Eye (tissue), 1 donor: ENCODE data around the gene IMP4.
A peak's percentile ranks its signal among the peaks of the same experiment; 100 is the strongest.

Experiments used
- DNase-seq: peaks from one replicate; pipeline ENCODE4 v3.0.0-alpha.2; 2015

IMP4 gene

DNA sequence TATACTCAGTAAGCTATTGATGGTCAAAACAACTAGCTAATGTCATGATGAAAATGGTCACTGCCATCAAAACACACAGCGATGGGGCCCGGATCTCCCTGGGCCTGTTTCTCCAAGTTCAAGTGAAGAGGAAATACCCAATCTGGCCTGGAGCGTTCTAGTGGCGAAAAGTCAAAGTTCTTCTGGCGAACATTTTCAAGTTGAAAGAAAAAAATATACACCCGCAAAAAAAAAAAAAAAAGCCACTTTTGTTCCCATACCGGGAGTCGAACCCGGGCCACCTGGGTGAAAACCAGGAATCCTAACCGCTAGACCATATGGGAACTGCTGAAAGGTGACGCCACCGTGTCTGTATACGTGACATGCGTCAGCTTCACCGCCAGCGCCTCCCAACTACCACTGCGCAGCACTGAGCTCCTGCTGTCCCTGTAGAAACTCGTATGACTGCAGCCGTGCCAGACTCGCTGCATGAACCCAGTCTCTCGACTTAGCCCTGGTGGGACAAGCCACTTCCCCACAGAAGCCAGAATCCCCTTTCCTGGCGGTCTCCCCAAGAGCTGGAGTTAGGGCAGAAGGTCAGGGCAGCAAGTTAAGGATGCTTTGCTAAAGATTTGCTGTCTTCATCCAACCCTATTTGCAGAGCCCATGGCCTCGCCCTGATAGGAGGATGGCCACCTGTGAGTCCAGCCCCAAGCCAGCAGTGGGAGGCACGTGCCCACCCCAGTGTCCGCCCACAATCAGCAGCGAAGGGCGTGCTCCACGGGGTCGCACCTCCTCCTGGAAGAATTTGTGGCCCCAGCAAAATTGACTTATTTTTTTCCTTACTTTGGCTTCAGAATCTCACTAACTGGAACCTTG is 5.6 kb upstream of the IMP4 start:
- DNase-seq, result peak; percentile 97

DNA sequence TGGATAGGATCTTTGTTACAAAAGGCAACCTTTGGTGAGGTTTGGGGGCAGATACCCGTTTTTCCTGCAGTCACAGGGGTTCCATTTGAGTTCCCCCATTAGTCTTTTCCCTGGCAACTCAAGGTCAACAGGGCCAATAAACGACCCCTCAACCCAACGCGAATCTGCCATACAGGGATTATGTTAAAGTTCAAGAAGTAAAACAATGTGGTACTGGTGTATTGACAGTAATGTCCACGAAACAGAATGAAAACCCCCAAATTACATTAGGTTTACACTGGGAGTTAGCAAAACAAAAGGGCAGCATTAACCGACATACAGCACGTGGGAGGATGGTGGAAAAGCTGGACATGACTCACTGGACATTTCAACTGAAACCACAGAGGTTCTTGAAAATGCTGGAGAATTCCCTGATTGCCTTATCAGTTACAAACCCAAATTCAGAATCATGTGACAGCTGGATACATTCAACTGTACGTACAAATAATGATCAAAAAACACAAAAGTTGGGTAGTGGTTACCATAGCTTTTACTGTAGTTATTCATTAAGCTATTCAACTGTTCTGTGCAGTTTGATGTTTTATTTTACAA is 4.9 kb upstream of the IMP4 start:
- no peak for DNase-seq

DNA sequence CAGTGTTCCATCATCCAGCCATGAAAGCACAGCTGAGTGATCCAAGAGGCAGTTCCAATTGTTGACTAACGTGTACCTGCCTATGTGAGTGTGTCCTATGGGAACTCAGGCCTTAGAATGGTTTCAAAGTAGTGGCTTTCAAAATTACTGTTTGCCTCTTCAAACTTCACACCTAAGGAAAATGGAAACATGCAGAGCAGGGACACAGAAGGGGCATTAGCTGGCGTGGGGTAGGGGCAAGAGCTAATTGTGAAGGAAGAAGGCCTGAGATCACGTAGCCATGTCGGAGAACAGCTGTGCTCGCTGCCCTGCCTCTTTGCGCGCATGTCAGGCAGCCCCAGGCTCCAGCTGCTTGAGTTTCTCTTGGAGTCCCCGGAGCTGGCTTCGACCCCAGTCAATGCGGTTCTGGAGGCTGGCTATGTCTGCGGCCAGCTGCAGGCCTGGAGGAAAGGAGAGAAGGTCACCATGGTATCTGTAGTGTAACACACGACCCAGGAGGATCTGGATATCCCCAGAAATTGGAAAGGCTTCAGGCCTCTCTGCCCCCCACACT is 3.8 kb upstream of the IMP4 start:
- DNase-seq, result no peak

DNA sequence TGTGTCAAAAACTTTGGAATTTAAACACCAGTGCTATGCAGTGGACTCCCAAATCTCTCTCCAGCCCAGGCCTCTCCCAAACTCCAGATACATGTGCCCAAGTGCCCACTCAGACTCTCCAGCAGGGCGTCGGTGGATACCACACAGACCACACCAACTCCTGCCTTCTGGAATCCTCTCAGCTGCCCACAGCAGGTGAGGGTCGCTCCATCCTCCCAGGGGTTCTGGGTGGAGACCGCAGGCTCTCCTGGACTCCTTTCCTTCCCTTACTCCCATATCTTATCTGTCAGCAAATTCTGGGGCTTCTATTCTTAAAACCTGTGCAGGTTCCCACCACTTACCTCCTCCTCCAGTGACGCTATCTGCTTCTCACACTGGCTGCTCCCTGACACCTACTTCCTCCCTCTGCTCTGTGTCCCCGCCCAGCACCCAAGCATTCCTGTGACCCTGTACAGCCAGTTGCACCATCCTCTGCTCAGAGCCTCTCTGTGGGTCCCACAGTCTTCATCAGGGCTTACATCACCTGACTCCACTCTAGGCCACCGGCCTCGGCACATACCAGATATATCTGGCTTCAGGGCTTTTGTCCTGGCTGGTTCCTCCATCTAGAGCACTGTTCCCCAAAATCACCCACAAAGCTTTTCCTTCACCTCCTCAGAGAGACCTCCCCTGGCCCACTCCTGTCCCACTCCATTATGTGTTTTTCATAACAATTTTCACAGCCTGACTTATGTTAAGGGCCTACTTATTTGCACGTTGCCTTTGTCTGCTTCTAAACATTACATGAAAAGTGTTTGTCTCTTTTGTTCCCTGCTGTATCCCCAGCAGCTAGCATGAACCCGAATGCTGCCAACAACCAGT is 2.6 kb upstream of the IMP4 start:
- no peak for DNase-seq

DNA sequence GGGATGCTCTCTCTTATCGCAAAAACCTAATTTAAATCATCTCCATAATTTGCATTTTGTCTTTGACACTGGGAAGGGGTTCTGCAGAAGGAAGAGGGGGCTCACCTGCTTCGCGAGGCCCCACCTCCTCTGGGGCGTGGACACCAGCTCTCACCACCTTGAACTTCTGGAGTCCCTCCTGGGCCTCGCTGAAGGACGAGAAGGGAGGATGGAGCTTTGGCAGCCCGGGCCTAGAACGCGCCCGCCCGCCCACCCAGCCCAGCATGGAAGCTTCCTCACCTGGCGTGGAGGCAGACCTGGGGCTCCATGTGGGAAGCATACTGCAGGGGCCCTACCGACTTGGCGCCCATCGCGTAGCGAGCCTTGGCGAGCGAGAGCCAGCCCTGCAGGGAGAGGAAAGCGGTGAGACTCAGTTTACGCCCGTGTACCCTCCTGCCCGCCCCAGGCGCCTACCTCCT is 1.1 kb upstream of the IMP4 start:
- no peak for DNase-seq

DNA sequence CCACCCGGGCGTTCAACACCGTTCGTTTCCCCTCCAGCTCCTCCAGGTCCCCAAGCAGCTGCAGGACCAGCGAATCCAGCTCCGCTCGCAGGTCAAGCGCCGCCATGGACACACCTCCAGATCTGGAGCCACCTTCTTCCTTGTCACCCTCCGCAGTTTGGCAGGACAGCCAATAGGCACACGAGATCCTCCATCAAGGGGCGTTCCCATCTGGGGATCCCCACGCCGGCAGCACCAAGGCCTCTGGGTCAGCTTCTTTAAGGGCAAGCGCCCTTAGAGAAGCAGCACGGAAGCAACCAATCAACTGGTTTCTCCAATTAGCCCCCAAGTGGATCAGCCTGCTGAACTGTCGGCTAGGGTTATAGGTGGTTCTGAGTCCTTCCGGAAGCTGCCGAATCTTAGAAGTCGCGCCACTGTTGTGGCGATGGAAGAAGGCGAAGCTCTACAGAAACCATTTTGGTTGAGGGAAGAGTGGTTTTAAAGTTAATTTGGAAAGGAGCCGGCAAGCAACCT is 621 bp upstream of the IMP4 start:
- peak; percentile 98 for DNase-seq

DNA sequence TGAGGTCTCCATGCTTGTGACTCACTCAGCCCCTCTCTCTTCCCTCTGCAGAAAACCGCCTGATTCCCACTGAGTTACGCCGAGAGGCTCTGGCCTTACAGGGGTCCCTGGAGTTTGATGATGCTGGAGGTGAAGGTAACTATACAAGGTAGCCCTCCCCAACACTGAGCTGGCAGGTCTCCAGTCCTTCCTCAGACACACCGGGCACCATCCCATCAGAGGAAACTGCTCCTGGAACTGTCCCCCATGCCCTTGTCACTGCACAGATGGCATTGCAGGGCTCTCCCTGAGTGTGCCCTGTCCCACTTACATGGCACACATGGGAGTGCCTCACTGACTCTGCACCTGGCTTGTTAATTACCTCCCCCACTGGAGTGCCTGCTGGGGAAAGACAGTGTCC is 1.9 kb downstream of the IMP4 start:
- DNase-seq, result no peak

DNA sequence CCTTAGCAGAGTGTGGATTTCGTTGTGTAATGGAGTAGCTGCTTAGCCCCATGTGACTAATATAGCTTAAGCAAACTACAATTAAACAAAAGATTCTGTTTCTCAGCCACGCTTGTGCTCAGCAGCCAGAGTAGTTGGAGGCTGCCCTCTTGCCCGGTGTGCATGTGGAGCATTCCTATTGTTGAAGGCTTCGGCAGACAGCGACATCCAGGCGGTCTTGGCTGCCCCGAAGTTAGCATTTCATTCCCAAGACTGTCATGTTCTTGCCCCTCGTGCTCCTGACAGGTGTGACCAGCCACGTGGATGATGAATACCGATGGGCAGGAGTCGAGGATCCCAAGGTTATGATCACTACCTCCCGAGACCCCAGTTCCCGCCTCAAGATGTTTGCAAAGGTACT is 2.4 kb downstream of the IMP4 start:
- DNase-seq, result no peak

DNA sequence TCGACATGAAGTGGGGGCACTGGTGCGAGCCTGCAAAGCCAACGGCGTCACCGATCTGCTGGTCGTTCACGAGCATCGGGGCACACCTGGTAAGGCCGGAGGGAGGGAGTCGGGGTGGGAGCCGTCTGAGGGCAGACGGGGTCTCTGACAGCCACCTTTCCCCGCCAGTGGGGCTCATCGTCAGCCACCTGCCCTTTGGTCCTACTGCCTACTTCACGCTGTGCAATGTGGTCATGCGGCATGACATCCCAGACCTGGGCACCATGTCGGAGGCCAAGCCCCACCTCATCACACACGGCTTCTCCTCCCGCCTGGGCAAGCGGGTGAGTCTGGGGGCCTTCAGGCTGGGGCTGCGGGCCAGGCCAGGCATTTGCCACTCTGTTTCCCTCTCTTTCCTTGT is 2.9 kb downstream of the IMP4 start:
- DNase-seq, result no peak

DNA sequence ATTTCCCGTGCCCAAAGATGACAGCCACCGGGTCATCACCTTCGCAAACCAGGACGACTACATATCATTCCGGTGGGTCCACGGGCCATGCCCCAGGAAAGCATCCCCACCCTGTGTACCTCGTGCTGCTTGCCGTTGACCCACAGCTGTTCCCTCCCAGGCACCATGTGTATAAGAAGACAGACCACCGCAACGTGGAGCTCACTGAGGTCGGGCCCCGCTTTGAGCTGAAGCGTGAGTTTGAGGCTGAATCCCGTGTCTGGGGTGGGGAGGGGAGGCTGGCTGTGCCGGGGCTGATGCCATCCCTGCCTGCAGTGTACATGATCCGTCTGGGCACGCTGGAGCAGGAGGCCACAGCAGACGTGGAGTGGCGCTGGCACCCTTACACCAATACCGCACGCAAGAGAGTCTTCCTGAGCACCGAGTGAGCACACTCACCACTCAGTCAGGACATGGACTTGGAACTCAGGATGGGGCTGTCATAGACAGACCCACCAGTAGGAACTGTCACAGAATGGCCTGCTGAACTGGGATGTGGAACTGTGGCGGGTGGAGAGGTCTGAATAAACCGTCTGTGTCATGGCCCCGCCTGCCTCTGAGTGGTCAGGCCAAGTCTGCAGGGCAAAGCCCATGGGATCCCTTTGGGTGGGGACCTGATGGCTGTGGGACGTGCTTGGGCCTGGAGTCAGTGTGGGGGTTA is 3.5 kb downstream of the IMP4 start:
- no peak for DNase-seq

DNA sequence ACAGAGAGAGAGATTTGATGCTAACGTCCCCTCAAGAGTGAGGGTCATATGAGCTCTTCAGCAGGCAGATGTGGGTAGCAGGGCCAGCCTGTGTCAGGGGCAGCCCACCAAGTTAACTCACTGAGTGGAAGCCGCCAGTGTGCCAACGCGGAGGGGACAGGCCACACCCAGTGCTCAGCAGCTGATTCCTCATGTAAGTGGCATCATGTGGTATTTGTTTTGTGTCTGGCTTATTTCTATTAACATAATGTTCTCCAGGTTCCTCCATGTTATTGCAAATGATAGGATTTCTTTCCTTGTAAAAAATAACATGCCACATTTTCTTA is 4.0 kb downstream of the IMP4 start:
- DNase-seq, result no peak

DNA sequence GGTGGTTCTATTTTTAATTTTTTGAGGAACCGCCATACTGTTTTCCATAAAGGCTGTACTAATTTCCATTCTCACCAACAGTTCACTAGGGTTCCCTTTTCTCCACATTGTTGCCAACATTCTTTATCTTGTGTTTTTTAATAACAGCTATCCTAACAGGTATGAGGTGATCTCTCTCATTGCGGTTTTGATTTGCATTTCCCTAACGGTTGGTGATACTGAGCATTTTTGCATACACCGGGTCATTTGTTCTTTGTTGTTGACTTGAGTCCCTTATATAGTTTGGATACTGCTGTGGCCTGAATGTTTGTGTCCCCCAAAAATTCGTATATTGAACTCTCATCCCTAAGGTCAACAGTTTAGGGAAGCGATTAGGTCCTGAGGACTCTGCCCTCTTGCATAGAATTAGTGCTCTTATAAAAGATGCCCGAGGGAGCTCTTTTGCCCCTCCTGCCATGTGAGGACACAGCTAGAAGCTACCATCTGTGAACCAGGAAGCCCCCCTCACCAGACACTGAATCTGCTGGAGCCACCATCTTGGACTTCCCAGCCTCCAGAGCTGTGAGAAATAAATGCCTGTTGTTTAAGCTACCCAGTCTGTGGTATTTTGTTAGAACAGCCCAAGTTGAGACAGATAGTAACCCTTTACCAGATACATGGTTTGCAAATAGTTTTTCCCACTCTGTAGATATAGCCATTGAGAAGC is 4.7 kb downstream of the IMP4 start:
- DNase-seq, result no peak

DNA sequence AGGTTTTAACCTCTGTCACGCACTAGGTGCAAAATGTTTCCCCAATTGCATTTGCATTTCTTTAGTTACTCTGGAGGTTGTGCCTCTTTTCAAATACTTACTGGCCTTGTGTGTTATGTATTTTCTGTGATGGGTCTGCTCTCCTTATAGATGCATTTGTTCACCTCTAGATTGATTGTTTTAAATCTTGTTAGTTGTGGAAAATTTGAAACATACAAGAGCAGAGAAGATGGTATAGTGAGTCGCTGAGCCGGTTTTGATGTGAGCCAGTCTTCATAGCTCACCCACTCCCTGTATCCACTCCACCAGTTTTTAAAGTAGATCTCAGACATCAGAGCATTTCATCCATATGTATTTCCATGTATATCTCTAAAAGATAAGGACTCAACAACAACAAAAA is 6.5 kb downstream of the IMP4 start:
- no peak for DNase-seq

DNA sequence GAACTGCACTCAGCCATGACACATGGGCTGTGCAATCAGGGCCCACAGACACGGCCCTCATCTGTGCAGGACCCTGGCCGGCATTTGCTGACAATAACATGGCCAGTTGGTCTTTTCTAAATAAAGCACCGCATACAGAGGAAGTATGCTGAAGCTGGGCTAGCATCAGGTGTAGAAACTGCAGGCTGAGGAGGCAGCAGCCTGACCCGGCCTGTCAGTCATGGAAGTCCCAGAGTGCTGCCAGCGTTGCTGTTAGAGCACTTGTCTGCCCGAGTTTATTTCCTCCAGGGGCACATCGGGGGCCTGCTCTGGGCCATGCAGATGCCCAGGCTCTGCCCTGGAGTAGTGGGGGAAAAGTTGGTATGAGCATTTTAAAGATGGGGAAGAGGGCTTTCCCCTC is 9.0 kb downstream of the IMP4 start:
- DNase-seq, result peak; percentile 60

DNA sequence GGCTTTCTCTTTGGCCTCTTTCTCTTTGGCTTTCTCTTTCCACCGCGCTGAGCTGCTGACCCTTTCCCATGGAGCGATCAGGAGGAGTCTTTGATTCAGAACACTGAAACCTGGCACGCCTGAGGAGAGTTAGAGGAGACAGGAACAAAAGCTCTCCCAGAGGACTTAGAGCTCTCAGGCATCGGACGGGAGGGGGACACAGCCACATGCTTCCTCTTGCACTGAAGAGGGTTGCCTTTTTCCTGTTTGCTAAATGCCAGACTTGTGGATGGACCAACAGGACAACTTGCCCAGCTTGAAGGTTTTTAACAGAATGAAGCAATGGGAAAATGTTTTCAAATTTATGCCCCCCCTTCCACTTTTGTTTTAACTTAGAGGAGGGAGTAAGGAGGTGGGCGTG is 9.5 kb downstream of the IMP4 start:
- peak; percentile 50 for DNase-seq

DNA sequence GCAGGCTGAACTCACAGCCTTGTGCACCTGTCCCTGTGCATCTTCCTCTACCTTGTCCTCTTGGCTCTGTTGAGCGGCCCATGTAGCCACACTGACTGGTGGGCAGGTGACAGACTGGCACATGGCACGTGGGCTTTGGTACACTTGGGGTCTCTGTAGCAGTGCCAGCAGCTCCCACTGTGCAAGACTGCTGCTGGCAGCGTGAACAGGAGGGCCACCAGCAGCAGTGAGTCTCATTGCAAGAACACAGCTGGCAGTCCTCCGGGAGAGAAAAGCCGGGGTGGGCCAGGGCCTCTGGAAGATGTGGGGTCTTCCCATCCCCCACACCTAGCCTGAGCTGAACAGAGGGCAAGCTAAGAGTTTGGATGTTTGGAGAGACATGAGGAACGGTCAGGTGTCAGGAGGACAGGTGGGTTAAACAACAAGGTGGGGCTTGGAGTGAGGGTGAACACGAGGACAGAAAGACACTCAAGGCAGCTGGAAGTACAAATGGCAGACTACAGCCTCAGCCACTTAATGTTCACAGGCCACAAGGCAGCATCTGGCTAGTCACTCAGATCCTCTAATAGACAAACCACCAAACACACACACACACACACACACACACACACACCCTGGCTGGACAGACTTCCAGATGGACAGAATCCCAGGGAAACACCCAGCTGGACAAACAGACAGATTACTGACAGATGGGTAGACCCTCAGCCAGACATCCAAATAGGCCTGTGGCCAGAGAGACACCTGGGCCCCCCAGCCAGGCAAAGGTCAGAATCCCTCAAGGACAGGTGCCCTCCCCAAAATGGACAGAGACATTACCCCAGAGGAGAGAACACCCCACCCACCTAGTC is 10.8 kb downstream of the IMP4 start:
- peak; percentile 28 for DNase-seq

DNA sequence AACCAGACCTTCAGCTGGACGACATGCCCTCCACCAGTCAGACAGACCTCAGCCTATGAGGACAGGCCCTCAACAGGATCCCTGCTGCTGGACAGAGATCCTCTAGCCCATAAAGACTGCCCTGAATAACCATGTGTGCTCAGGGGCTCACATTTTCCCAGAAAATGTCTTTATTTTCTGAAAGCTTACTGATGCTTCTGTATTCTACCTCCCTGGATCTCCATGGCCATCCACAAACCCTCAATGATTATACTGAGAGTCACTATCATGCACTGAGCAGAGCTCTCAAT is 11.4 kb downstream of the IMP4 start:
- no peak for DNase-seq

DNA sequence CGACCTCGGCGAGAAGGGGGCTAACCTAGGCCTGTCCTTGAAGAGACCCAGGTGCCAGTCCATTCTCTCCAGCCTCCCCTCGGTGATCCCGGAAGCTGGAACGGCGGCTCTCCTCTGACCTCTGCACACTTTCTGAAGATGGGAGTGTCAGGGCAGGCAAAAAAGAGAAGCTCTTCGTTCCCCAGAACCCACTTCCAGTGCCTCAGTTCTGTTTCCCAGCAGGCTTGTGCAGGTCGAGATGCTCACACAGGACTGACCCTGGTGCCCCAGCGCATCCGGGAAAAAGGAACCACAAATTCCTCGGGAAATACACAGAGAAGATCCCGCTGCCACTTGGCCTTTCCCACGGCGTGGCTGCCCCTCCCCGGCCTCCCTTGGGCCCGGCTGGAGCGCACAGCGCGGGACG is 12.5 kb downstream of the IMP4 start:
- DNase-seq, result peak; percentile 50

DNA sequence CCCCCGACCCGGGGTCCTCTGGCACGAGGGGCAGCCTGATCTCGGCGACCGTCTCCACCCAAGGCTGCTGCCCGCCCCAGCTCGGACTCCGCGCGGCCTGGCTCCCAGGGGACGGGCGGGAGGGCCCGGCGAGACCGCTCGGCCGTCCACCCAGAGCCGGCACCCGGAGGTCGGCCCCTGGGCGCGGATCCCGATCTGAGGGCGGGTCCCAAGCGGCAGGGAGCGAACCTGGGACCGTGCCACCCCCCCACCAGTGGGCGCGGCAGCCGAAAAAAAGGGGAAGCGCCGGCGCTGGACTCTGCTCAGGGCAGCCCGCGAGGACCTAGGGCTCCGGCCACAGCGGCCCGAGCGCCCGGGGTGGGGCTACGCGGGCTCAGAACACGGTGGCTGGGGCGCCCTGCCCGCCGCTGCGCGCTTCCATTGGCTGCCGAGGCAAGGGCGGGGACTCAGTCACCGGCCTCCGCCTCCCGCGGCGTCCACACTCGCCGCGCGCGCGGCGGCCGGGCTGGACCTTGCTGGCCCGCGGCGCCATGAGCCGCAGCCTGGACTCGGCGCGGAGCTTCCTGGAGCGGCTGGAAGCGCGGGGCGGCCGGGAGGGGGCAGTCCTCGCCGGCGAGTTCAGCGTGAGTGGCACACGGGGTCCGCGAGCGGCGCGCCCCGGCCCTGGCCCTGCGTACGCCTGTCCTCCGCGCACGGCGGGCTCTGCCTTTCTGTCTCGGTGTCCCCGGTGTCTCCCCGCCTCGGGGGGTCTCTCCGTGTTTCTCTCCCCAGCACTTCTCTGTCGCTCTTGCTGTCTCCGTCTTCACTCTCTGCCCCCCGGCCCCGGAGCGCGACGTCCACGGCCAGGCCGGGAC is 13.1 kb downstream of the IMP4 start, which contains the start of gene PTPN18:
TSS of gene PTPN18 (plus strand) at position 479 of the 854 bp plus-strand sequence. CDS start at position 531, 52 bp downstream.
- peak; percentile 90 for DNase-seq

DNA sequence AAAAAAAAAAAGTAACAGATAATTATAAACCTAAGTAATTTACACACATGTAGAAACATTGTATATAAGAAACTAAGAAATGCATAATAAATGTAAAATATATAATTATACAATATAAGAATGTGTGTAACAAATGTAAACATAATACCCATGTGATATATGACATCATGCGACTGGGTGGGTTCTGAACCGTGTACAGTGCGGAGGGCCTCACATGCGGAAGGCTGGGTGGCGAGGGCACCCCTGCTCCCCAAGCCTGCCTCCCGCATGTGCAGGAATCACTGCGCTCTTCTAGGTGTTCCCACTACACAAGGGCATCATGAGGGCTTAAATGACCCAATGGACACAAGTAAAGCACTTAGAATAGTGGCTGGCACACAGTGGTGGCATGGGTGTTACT is 15.2 kb downstream of the IMP4 start:
- no peak for DNase-seq
